Measurements from ENCODE around the gene CEP85.
A peak's percentile ranks its signal among the peaks of the same experiment; 100 is the strongest.

DNA sequence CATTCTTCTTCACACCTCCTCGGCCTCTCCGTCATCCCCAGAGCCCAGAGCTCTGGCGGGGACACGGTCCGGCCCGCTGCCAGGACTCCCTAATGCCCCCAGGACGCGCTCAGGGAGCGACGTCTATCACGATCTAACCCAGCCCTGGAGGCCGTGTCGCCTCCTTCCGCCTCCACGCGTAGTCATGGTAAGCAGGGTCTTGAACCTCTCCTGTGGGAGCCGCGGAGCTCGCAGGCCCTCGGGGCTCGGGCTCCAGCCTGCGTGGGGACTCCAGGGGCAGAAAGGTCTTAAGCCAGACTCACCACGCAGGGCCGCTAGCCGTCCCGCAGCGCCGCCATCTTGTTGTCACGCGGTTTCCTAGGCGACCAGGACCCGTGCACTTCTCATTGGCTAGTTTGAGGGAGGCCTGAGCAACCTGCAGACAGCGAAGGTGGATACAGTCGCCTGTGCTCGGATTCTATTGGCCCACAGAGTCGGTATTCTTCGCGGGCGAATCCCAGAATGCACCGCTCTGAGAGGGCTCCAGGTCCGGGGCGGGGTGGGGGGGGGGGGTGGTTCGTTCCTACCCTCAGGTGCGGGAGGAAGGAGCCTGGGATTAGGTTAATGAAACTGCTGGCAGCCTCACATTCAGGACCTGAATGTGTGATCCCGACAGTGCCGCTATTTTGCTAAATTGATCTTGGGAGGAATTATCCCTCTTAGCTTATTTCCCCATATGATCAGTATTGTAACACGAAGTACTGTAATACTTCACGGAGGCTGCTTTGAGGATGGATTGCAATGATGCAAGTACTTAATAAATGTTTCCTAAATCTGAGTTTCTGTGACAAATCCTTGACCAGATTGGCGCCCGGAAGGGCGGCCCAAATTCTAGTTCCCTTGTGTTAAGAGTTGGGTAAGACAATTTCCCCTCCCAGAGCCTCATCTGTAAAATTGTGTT, 72.6 kb downstream of the CEP85 start, which contains the start of gene UBXN11:
- TF ChIP-seq POLR2A (IDR thresholded peaks at IDR 0.05; ENCODE audit: low read depth, low read length) (peak; percentile 43; the same call in 1 of the 2 replicates), TAF1 (IDR thresholded peaks at IDR 0.05; ENCODE audit: borderline replicate concordance, low read depth, low read length) (no peak), POLR2AphosphoS5 (IDR thresholded peaks at IDR 0.05; ENCODE audit: low read depth, low read length) (0 out of 2 replicates have a peak, but pooled peaks have one; percentile 34)

All from GM12892 (cell line).